H1 (cell line): ENCODE measurements around the gene ARHGEF1. TPM values are rescaled to one million over a fixed set of nuclear protein-coding genes. Genes with fewer than 3 reads are reported as not detected.

Experiments used
- CTCF ChIA-PET: fragments of 300-600 bp; sonication (Branson Sonifier 250); formaldehyde crosslinking; loops from one replicate; lab custom pipeline; 2021; ENCODE audit not compliant: partially characterized antibody; lab: Charles Lee
- POLR2A ChIA-PET: fragments of 300-600 bp; sonication (Branson Sonifier 250); formaldehyde crosslinking; loops from one replicate; lab custom pipeline; 2021; ENCODE audit warnings: inconsistent platforms; ENCODE audit not compliant: partially characterized antibody; lab: Charles Lee
- DNase-seq, 2 experiments: peaks; one replicate each; pipeline versions ENCODE4 v3.0.0 to v3.0.0-alpha.2; 2010 to 2022; ENCODE audit warnings: low spot score in 2 of 2, low read depth in 1 of 2, mixed read lengths in 1 of 2
- FAIRE-seq: peaks from 2 replicates; lab custom pipeline; 2011; peaks lifted over from hg19 to GRCh38; lab: Jason Lieb, UNC
- H2AFZ ChIP-seq: 2 replicates; pipeline ENCODE4 v1.8.1; 2012; ENCODE audit warnings: low read length, inconsistent platforms
- H2AK5ac ChIP-seq: 2 replicates; pipeline ENCODE4 v1.6.1; 2013; ENCODE audit warnings: low read depth, low read length
- H2BK120ac ChIP-seq: replicated peaks from 2 replicates; pipeline ENCODE3; 2013; ENCODE audit warnings: low read depth, low read length, inconsistent platforms
- H2BK12ac ChIP-seq: 2 replicates; pipeline ENCODE4 v1.6.1; 2013; ENCODE audit warnings: low read depth, low read length
- H2BK15ac ChIP-seq: 2 replicates; pipeline ENCODE4 v1.6.1; 2013; ENCODE audit warnings: low read length
- H2BK20ac ChIP-seq: 2 replicates; pipeline ENCODE4 v1.6.1; 2013; ENCODE audit warnings: low read length
- H2BK5ac ChIP-seq: 2 replicates; pipeline ENCODE4 v1.6.1; 2013; ENCODE audit warnings: low read depth, low read length
- H3K14ac ChIP-seq: 2 replicates; pipeline ENCODE4 v1.6.1; 2013; ENCODE audit warnings: inconsistent platforms; ENCODE audit not compliant: insufficient read length
- H3K18ac ChIP-seq: 2 replicates; pipeline ENCODE4 v1.6.1; 2013; ENCODE audit warnings: low read length; ENCODE audit errors: extremely low read depth
- H3K23ac ChIP-seq: 2 replicates; pipeline ENCODE4 v1.6.1; 2013; ENCODE audit warnings: inconsistent platforms; ENCODE audit not compliant: insufficient read length
- H3K23me2 ChIP-seq: 2 replicates; pipeline ENCODE4 v1.6.1; 2013; ENCODE audit warnings: low read depth, low read length
- H3K27ac ChIP-seq: 2 replicates; pipeline ENCODE4 v1.6.1; 2011; ENCODE audit warnings: low read depth, low read length, inconsistent platforms
- H3K27me3 ChIP-seq, 4 experiments: replicated peaks in 1 of 4; 1 replicate in 1 of 4; 2 replicates in 3 of 4; pipeline versions ENCODE4 v1.6.1 to v1.8.1; 2011 to 2013; ENCODE audit warnings: low read length in 3 of 4, mild to moderate bottlenecking in 3 of 4, inconsistent platforms in 2 of 4, mixed read lengths in 2 of 4, moderate library complexity in 1 of 4; ENCODE audit not compliant: control insufficient read depth in 3 of 4, insufficient read depth in 3 of 4; ENCODE audit errors: extremely low read depth in 1 of 4
- H3K36me3 ChIP-seq, 4 experiments: 2 replicates each; pipeline versions ENCODE4 v1.6.1 to v1.8.1; 2011 to 2013; ENCODE audit warnings: mild to moderate bottlenecking in 4 of 4, low read length in 3 of 4, moderate library complexity in 2 of 4, control low read depth in 1 of 4, inconsistent platforms in 1 of 4; ENCODE audit not compliant: insufficient read depth in 4 of 4, control insufficient read depth in 2 of 4
- H3K4ac ChIP-seq: replicated peaks from 2 replicates; pipeline ENCODE3; 2013; ENCODE audit warnings: low read length, low read depth, mixed read lengths, inconsistent platforms; ENCODE audit not compliant: insufficient read length
- H3K4me1 ChIP-seq, 4 experiments: replicated peaks in 1 of 4; 1 replicate in 1 of 4; 2 replicates in 3 of 4; pipeline versions ENCODE4 v1.6.1 to v1.8.1; 2011 to 2013; ENCODE audit warnings: low read length in 3 of 4, inconsistent platforms in 2 of 4, mixed read lengths in 1 of 4; ENCODE audit not compliant: insufficient read depth in 4 of 4, control insufficient read depth in 3 of 4
- H3K4me2 ChIP-seq, 2 experiments: 2 replicates each; pipeline versions ENCODE4 v1.6.1 to v1.8.1; 2011 to 2013; ENCODE audit warnings: low read depth in 2 of 2, low read length in 2 of 2, control low read depth in 1 of 2, inconsistent platforms in 1 of 2, mild to moderate bottlenecking in 1 of 2; ENCODE audit not compliant: insufficient read depth in 1 of 2
- H3K4me3 ChIP-seq, 4 experiments: fragments of 200-600, 300-600 bp in 1 of 4; sonication (generic), shearing (Covaris generic), sonication (Bioruptor Twin) in 1 of 4; 2 replicates each; pipeline versions ENCODE4 v1.5.1 to v1.8.1; 2011 to 2016; ENCODE audit warnings: low read length in 4 of 4, low read depth in 3 of 4, control low read depth in 2 of 4, inconsistent platforms in 2 of 4, mild to moderate bottlenecking in 2 of 4, mixed read lengths in 1 of 4, moderate library complexity in 1 of 4; ENCODE audit not compliant: insufficient read depth in 2 of 4; ENCODE audit errors: extremely low read depth in 1 of 4
- H3K56ac ChIP-seq: replicated peaks from 2 replicates; pipeline ENCODE3; 2013; ENCODE audit warnings: low read depth, mild to moderate bottlenecking, mixed read lengths, low read length, inconsistent platforms; ENCODE audit not compliant: insufficient read length
- H3K79me1 ChIP-seq: 2 replicates; pipeline ENCODE4 v1.6.1; 2013; ENCODE audit warnings: low read depth, low read length, control low read depth
- H3K79me2 ChIP-seq, 2 experiments: 2 replicates each; pipeline versions ENCODE4 v1.6.1 to v1.8.1; 2012 to 2013; ENCODE audit warnings: low read length in 2 of 2, mild to moderate bottlenecking in 2 of 2, inconsistent platforms in 1 of 2; ENCODE audit not compliant: insufficient read depth in 2 of 2, control insufficient read depth in 1 of 2
- H3K9ac ChIP-seq, 4 experiments: replicated peaks in 1 of 4; 1 replicate in 1 of 4; 2 replicates in 3 of 4; pipeline versions ENCODE4 v1.6.1 to v1.8.1; 2011 to 2013; ENCODE audit warnings: low read depth in 3 of 4, low read length in 3 of 4, control low read depth in 2 of 4, mild to moderate bottlenecking in 2 of 4, moderate library complexity in 2 of 4, inconsistent platforms in 1 of 4; ENCODE audit errors: extremely low read depth in 1 of 4
- H3K9me3 ChIP-seq, 2 experiments: 2 replicates each; pipeline versions ENCODE4 v1.6.1 to v1.8.1; 2012 to 2013; ENCODE audit warnings: mild to moderate bottlenecking in 2 of 2, moderate library complexity in 2 of 2, control low read depth in 1 of 2, inconsistent platforms in 1 of 2, low read depth in 1 of 2, low read length in 1 of 2, mixed read lengths in 1 of 2; ENCODE audit not compliant: insufficient read depth in 2 of 2
- H4K20me1 ChIP-seq, 2 experiments: replicated peaks in 1 of 2; 2 replicates each; pipeline versions ENCODE3 to v1.8.1; 2011 to 2013; ENCODE audit warnings: inconsistent platforms in 2 of 2, low read length in 2 of 2, mild to moderate bottlenecking in 1 of 2; ENCODE audit not compliant: insufficient read depth in 2 of 2, control insufficient read depth in 1 of 2
- H4K5ac ChIP-seq: 2 replicates; pipeline ENCODE4 v1.6.1; 2013; ENCODE audit warnings: low read length, low read depth, mixed read lengths, inconsistent platforms; ENCODE audit not compliant: insufficient read length
- H4K8ac ChIP-seq: 2 replicates; pipeline ENCODE4 v1.8.0; 2013; ENCODE audit warnings: mild to moderate bottlenecking, moderate library complexity, low read length, inconsistent platforms; ENCODE audit not compliant: insufficient read depth; ENCODE audit errors: extremely low read depth
- H4K91ac ChIP-seq: replicated peaks from 2 replicates; pipeline ENCODE3; 2013; ENCODE audit warnings: low read length, mixed read lengths, inconsistent platforms; ENCODE audit not compliant: insufficient read length
- TEAD4 ChIP-seq: IDR thresholded peaks from 2 replicates; pipeline ENCODE4 v1.6.1; 2012; ENCODE audit warnings: low read depth, low read length, inconsistent platforms, mixed read lengths
- WGBS, 2 experiments: shearing (Covaris generic) in 1 of 2; methylation state at CpG; one replicate each; pipeline versions ENCODE4 v1.1.6 to v1.1.7; 2013 to 2015; ENCODE audit warnings: low lambda C conversion rate in 2 of 2, mixed read lengths in 2 of 2, inconsistent platforms in 1 of 2, low coverage in 1 of 2, missing lambda C conversion rate in 1 of 2; ENCODE audit not compliant: insufficient replicate concordance in 2 of 2, insufficient coverage in 1 of 2, insufficient read length in 1 of 2; ENCODE audit errors: extremely low coverage in 1 of 2, missing lambda C conversion rate in 1 of 2; 5-methylcytosine and 5-hydroxymethylcytosine counted together
- polyA plus RNA-seq, 7 experiments: library from polyadenylated mRNA; depleted of rRNA in 3 of 7; stranded (reverse) in 5 of 7; unstranded in 2 of 7; fragments of >200 nt in 5 of 7; fragments of 200-250 nt in 2 of 7; gene quantifications; 1 replicate in 5 of 7; 2 replicates in 1 of 7; 4 replicates in 1 of 7; pipeline versions ENCODE4 v1.2.1 to v1.2.3, GENCODE V29; 2011 to 2013; ENCODE audit warnings: missing spikeins in 2 of 7, mixed read lengths in 2 of 7
- total RNA-seq: library from RNA; stranded (reverse); fragmentation: NEBNext Ultra II Directional; extraction: Animal tissue kit (Norgen Biotek cat#: 25700); gene quantifications from 2 replicates; pipeline ENCODE4 v1.2.1, GENCODE V29; 2021

Gene ARHGEF1
- total and polyA plus RNA-seq, 2 of the 8 experiments (the other 6 are each of a cell fraction or from before 2014, with no cell fraction given), result 23.0 to 49.0 TPM

- H2BK12ac ChIP-seq, result no peak overlapping the region
- 94% methylated on average over 8 of the region's 8 CpGs; no CpG with 5 or more reads in 1 of the 2 experiments for WGBS, 2 experiments
- CTCF ChIA-PET, result interaction anchor here (1.1 to 2.3 kb wide), 7 partner anchors 9 to 48 kb away, joined by 3 to 9 read pairs (median 5); no protein-coding TSS in a partner anchor
Observed at GRCh38 chr19:41889896-41890295, 6.9 kb downstream of the ARHGEF1 start.

More at GRCh38 chr19:41889896-41890295, 6.9 kb downstream of the ARHGEF1 start:
- FAIRE-seq, result no peak
- Histone ChIP-seq H3K9ac (no peak overlapping the region), H3K27me3 (no peaks in the 10 kb centered on the region), H3K56ac (no peak overlapping the region), H4K91ac (no peak overlapping the region), H3K23ac (no peak overlapping the region), H3K4me1 (peaks cover 3 to 16% (median 12%) of the 10 kb centered on the region in 4 experiments), H3K36me3 (peaks cover 0 to 2% (median 0%) of the 10 kb centered on the region in 4 experiments; a peak in 3 of 8 replicates), H2BK5ac (no peak overlapping the region), H3K79me2 (peaks cover 0 to under 1% of the 10 kb centered on the region in 2 experiments; a peak in 1 of 4 replicates), H3K14ac (no peak overlapping the region), H3K27ac (no peak overlapping the region), H2BK15ac (no peak overlapping the region), H3K23me2 (no peaks in the 10 kb centered on the region), H3K18ac (no peak overlapping the region), H4K20me1 (peaks cover 3 to 6% of the 10 kb centered on the region in 2 experiments), H3K4me3 (no peak overlapping the region), H3K79me1 (peaks cover 2% of the 10 kb centered on the region; the same call in 1 of the 2 replicates), H4K5ac (no peak overlapping the region), H2AFZ (no peak overlapping the region), H2AK5ac (no peak overlapping the region), H3K4ac (no peak overlapping the region), H4K8ac (no peak overlapping the region), H3K9me3 (no peaks in the 10 kb centered on the region), H2BK120ac (no peak overlapping the region), H3K4me2 (no peak overlapping the region), H2BK20ac (no peak overlapping the region)
- DNase-seq, result no peak
- POLR2A ChIA-PET, result interaction anchor here (1.1 to 13.9 kb wide), 4 partner anchors 8 to 29 kb away, joined by 4 to 298 read pairs (median 8); partner anchors contain the start of gene RPS19
- TF ChIP-seq TEAD4, result no peak
